WTC11 (cell line): ENCODE data around the gene MVP. TPM values are rescaled to one million over a fixed set of nuclear protein-coding genes. Genes with fewer than 3 reads are reported as not detected.
"Not testable (repeated sequence)": the region's sequence is repeated elsewhere in the genome, so short reads cannot be mapped to it uniquely, and the experiment has no call there.

Experiments
- ATAC-seq: fragments of 200-7000 bp; cut with Tn5 transposase; 2 replicates; pipeline ENCODE4 v1.10.0; 2021; ENCODE audit warnings: mild to moderate bottlenecking, moderate library complexity
- CTCF ChIA-PET: fragments of 300-600 bp; sonication (Branson Sonifier 250); formaldehyde crosslinking; loops from one replicate; lab custom pipeline; 2021; ENCODE audit warnings: antibody characterized with exemption; lab: Charles Lee
- POLR2A ChIA-PET: fragments of 350-600 bp; sonication (Branson Sonifier 250); formaldehyde crosslinking; loops from one replicate; lab custom pipeline; 2021; ENCODE audit warnings: antibody characterized with exemption; lab: Charles Lee
- DNase-seq: peaks from one replicate; pipeline ENCODE4 v3.0.0; 2021; ENCODE audit warnings: low spot score
- H3K27ac Mint-ChIP-seq: 2 replicates; pipeline ENCODE4 v1.8.0; 2021; ENCODE audit warnings: mixed read lengths
- H3K27me3 Mint-ChIP-seq: 2 replicates; pipeline ENCODE4 v1.8.0; 2021; ENCODE audit warnings: low read depth, mild to moderate bottlenecking, moderate library complexity, mixed read lengths
- H3K36me3 Mint-ChIP-seq: 2 replicates; pipeline ENCODE4 v1.8.0; 2021; ENCODE audit warnings: mixed read lengths
- H3K4me1 Mint-ChIP-seq: 2 replicates; pipeline ENCODE4 v1.8.0; 2022; ENCODE audit warnings: mixed read lengths
- H3K4me3 Mint-ChIP-seq: 2 replicates; pipeline ENCODE4 v1.8.0; 2021; ENCODE audit warnings: mild to moderate bottlenecking, moderate library complexity, mixed read lengths
- H3K9me3 Mint-ChIP-seq: 2 replicates; pipeline ENCODE4 v1.8.0; 2021; ENCODE audit warnings: mixed read lengths
- AR ChIP-seq: fragments of 250-450 bp; sonication (Bioruptor Pico); IDR thresholded peaks from 2 replicates; pipeline ENCODE4 v1.9.0; 2021; ENCODE audit warnings: mild to moderate bottlenecking
- CBFB ChIP-seq: sonication (generic); formaldehyde crosslinking; IDR thresholded peaks from 2 replicates; pipeline ENCODE4 v1.8.1; 2022; ENCODE audit warnings: mild to moderate bottlenecking, low read depth, missing genetic modification reagents
- CTCF ChIP-seq: fragments of 200-600 bp; IDR thresholded peaks from 2 replicates; pipeline ENCODE4 v1.8.0; 2022; ENCODE audit warnings: antibody characterized with exemption
- ESRRA ChIP-seq: sonication (generic); formaldehyde crosslinking; IDR thresholded peaks from 2 replicates; pipeline ENCODE4 v1.8.1; 2022; ENCODE audit warnings: mild to moderate bottlenecking, missing genetic modification reagents, borderline replicate concordance
- GRHL2 ChIP-seq: fragments of 250-450 bp; sonication (Bioruptor Pico); IDR thresholded peaks from 2 replicates; pipeline ENCODE4 v1.8.0; 2022; ENCODE audit warnings: mild to moderate bottlenecking, moderate library complexity; ENCODE audit not compliant: insufficient replicate concordance, severe bottlenecking
- HMGA2 ChIP-seq: fragments of 250-450 bp; sonication (Bioruptor Pico); IDR thresholded peaks from 2 replicates; pipeline ENCODE4 v1.4.0; 2021; ENCODE audit warnings: mild to moderate bottlenecking, moderate library complexity
- NFYB ChIP-seq: sonication (generic); formaldehyde crosslinking; conservative IDR thresholded peaks from 2 replicates; pipeline ENCODE4 v1.8.0; 2022; ENCODE audit warnings: low read depth, missing genetic modification reagents
- NR3C1 ChIP-seq: sonication (generic); formaldehyde crosslinking; conservative IDR thresholded peaks from 2 replicates; pipeline ENCODE4 v1.8.1; 2023; ENCODE audit warnings: low read depth, mild to moderate bottlenecking, missing genetic modification reagents
- OVOL2 ChIP-seq: fragments of 250-450 bp; sonication (Bioruptor Pico); IDR thresholded peaks from 2 replicates; pipeline ENCODE4 v1.9.0; 2021; ENCODE audit warnings: mild to moderate bottlenecking, borderline replicate concordance
- RORB ChIP-seq: fragments of 250-450 bp; sonication (Bioruptor Pico); IDR thresholded peaks from 2 replicates; pipeline ENCODE4 v1.9.0; 2021; ENCODE audit warnings: mild to moderate bottlenecking
- TEAD1 ChIP-seq: sonication (generic); formaldehyde crosslinking; IDR thresholded peaks from 2 replicates; pipeline ENCODE4 v1.8.0; 2022; ENCODE audit warnings: mild to moderate bottlenecking, missing genetic modification reagents
- TEAD4 ChIP-seq: sonication (generic); formaldehyde crosslinking; IDR thresholded peaks from 2 replicates; pipeline ENCODE4 v1.8.0; 2022; ENCODE audit warnings: mild to moderate bottlenecking, missing genetic modification reagents
- USF1 ChIP-seq: sonication (generic); formaldehyde crosslinking; IDR thresholded peaks from 2 replicates; pipeline ENCODE4 v1.8.0; 2022; ENCODE audit warnings: mild to moderate bottlenecking, missing genetic modification reagents
- USF2 ChIP-seq: sonication (generic); formaldehyde crosslinking; IDR thresholded peaks from 2 replicates; pipeline ENCODE4 v1.8.1; 2023; ENCODE audit warnings: mild to moderate bottlenecking, missing genetic modification reagents, moderate library complexity
- ZBTB21 ChIP-seq: sonication (generic); formaldehyde crosslinking; IDR thresholded peaks from 2 replicates; pipeline ENCODE4 v1.8.1; 2023; ENCODE audit warnings: mild to moderate bottlenecking, missing genetic modification reagents, borderline replicate concordance
- ZNF121 ChIP-seq: sonication (generic); formaldehyde crosslinking; IDR thresholded peaks from 2 replicates; pipeline ENCODE4 v1.8.0; 2023; ENCODE audit warnings: missing genetic modification reagents
- ZNF138 ChIP-seq: sonication (generic); formaldehyde crosslinking; conservative IDR thresholded peaks from 2 replicates; pipeline ENCODE4 v1.8.1; 2022; ENCODE audit warnings: mild to moderate bottlenecking, moderate library complexity, missing genetic modification reagents
- ZNF416 ChIP-seq: fragments of 250-450 bp; sonication (Bioruptor Pico); IDR thresholded peaks from 2 replicates; pipeline ENCODE4 v1.9.0; 2021; ENCODE audit warnings: mild to moderate bottlenecking, inconsistent platforms
- total RNA-seq: library from RNA; stranded (reverse); gene quantifications from 3 replicates; pipeline ENCODE4 v1.2.3, GENCODE V29; 2021

The MVP gene
- total RNA-seq, 1 experiment from 2014 or later: 10.8 TPM

GRCh38 chr16:29883987-29884386 lies 63.7 kb downstream of the MVP start:
- Mint-ChIP-seq H3K27ac (no peak overlapping the region), H3K9me3 (no peaks in the 10 kb centered on the region), H3K36me3 (peaks cover 26% of the 10 kb centered on the region)
- TF ChIP-seq ESRRA (CRISPR knock-in tag): no peak
- TF ChIP-seq USF1 (CRISPR knock-in tag): peak; percentile 61
- TF ChIP-seq USF2 (CRISPR knock-in tag): peak; percentile 65
- TF ChIP-seq, all 79 proteins: peak for 2
- H3K4me3 Mint-ChIP-seq: no peak overlapping the region
- H3K4me1 Mint-ChIP-seq: no peaks in the 10 kb centered on the region
- ChIA-PET POLR2A (no interaction called here), CTCF (interaction anchor here (0.8 to 1.4 kb wide), 3 partner anchors 19 to 148 kb away, joined by 4 to 9 read pairs (median 4); partner anchors contain the start of gene TLCD3B)
- ATAC-seq (peak; percentile 55), DNase-seq (no peak)
- no peaks in the 10 kb centered on the region for H3K27me3 Mint-ChIP-seq

GRCh38 chr16:29889372-29889771 lies 69.1 kb downstream of the MVP start:
- DNase-seq, H3K27ac Mint-ChIP-seq, H3K36me3 Mint-ChIP-seq, CTCF ChIA-PET, H3K27me3 Mint-ChIP-seq, H3K9me3 Mint-ChIP-seq, POLR2A ChIA-PET, ATAC-seq, H3K4me3 Mint-ChIP-seq: not testable (repeated sequence)
- H3K4me1 Mint-ChIP-seq: peaks cover 12% of the 10 kb centered on the region

GRCh38 chr16:29891525-29892457 lies 71.5 kb downstream of the MVP start:
- POLR2A ChIA-PET: no interaction called here
- DNase-seq (no peak), ATAC-seq (peak; percentile 68)
- Mint-ChIP-seq H3K36me3 (peaks cover 11% of the 10 kb centered on the region; the same call in 1 of the 2 replicates), H3K27me3 (no peaks in the 10 kb centered on the region), H3K4me3 (no peak overlapping the region), H3K9me3 (no peaks in the 10 kb centered on the region), H3K27ac (peak overlapping the region; percentile 92), H3K4me1 (peaks cover 12% of the 10 kb centered on the region)
- CTCF ChIA-PET: interaction anchor here (0.8 to 0.9 kb wide), 2 partner anchors 8 to 18 kb away, joined by 3 read pairs; partner anchors contain the start of gene ASPHD1
- TF ChIP-seq NR3C1 (CRISPR knock-in tag) (no peak), ZNF121 (CRISPR knock-in tag) (peak; percentile 77; the same call in 1 of the 2 replicates), AR (no peak), RORB (CRISPR knock-in tag) (no peak), GRHL2 (CRISPR knock-in tag) (no peak)

GRCh38 chr16:29892458-29892813 lies 72.2 kb downstream of the MVP start:
- POLR2A ChIA-PET: no interaction called here
- Mint-ChIP-seq H3K27me3 (no peaks in the 10 kb centered on the region), H3K4me3 (no peak overlapping the region), H3K9me3 (no peaks in the 10 kb centered on the region), H3K27ac (peak overlapping the region; percentile 92), H3K36me3 (peaks cover 11% of the 10 kb centered on the region; the same call in 1 of the 2 replicates), H3K4me1 (peaks cover 15% of the 10 kb centered on the region)
- DNase-seq (no peak), ATAC-seq (no peak)
- TF ChIP-seq OVOL2 (CRISPR knock-in tag) (no peak), TEAD4 (CRISPR knock-in tag) (no peak), HMGA2 (CRISPR knock-in tag) (no peak), AR (no peak), ZNF138 (no peak), NFYB (CRISPR knock-in tag) (no peak), TEAD1 (no peak), CTCF (no peak), ZNF416 (CRISPR knock-in tag) (no peak), CBFB (CRISPR knock-in tag) (no peak), ZBTB21 (no peak)
- CTCF ChIA-PET: interaction anchor here (0.8 kb wide), 1 partner anchor 18 kb away, joined by 3 read pairs; no protein-coding TSS in a partner anchor
